Trophoblast cell (in vitro differentiated cells and primary cell): Measurements from ENCODE around the gene SLC25A41.
A peak's percentile ranks its signal among the peaks of the same experiment; 100 is the strongest.

Experiments
- DNase-seq, 2 donors: peaks; one replicate each; pipeline ENCODE4 v3.0.0-alpha.2; 2016
- H2AFZ ChIP-seq: 2 replicates; pipeline ENCODE4 v1.6.1; 2013; ENCODE audit warnings: low read length, moderate library complexity, mild to moderate bottlenecking; ENCODE audit not compliant: insufficient read depth, poor library complexity
- H2AK5ac ChIP-seq: 2 replicates; pipeline ENCODE4 v1.6.1; 2013; ENCODE audit warnings: mild to moderate bottlenecking, low read length
- H2BK120ac ChIP-seq: 2 replicates; pipeline ENCODE4 v1.6.1; 2013; ENCODE audit warnings: low read length, mild to moderate bottlenecking, moderate library complexity; ENCODE audit not compliant: insufficient read depth, poor library complexity
- H2BK12ac ChIP-seq: 2 replicates; pipeline ENCODE4 v1.6.1; 2013; ENCODE audit warnings: mild to moderate bottlenecking, low read length, moderate library complexity
- H2BK5ac ChIP-seq: 2 replicates; pipeline ENCODE4 v1.6.1; 2013; ENCODE audit warnings: low read length, low read depth, moderate library complexity, mild to moderate bottlenecking; ENCODE audit not compliant: poor library complexity
- H3K14ac ChIP-seq: 2 replicates; pipeline ENCODE4 v1.6.1; 2013; ENCODE audit warnings: mild to moderate bottlenecking, low read length
- H3K18ac ChIP-seq: 2 replicates; pipeline ENCODE4 v1.6.1; 2013; ENCODE audit warnings: mild to moderate bottlenecking, low read length
- H3K23ac ChIP-seq: 2 replicates; pipeline ENCODE4 v1.6.1; 2013; ENCODE audit warnings: low read length
- H3K27ac ChIP-seq: 2 replicates; pipeline ENCODE4 v1.5.1; 2013; ENCODE audit warnings: low read depth, mild to moderate bottlenecking, inconsistent platforms, low read length, moderate library complexity
- H3K27me3 ChIP-seq: 2 replicates; pipeline ENCODE4 v1.6.1; 2013; ENCODE audit warnings: inconsistent platforms, mild to moderate bottlenecking, low read length, moderate library complexity; ENCODE audit not compliant: insufficient read depth
- H3K36me3 ChIP-seq, 2 experiments: 1 replicate in 1 of 2; 2 replicates in 1 of 2; pipeline ENCODE4 v1.6.1; 2013; ENCODE audit warnings: low read length in 2 of 2, mild to moderate bottlenecking in 2 of 2, moderate library complexity in 1 of 2; ENCODE audit not compliant: insufficient read depth in 2 of 2, control insufficient read depth in 1 of 2
- H3K4ac ChIP-seq: 2 replicates; pipeline ENCODE4 v1.6.1; 2013; ENCODE audit warnings: low read depth, mild to moderate bottlenecking, low read length, moderate library complexity
- H3K4me1 ChIP-seq, 2 experiments: 1 replicate in 1 of 2; 2 replicates in 1 of 2; pipeline ENCODE4 v1.6.1; 2013; ENCODE audit warnings: low read length in 2 of 2, mild to moderate bottlenecking in 2 of 2, moderate library complexity in 1 of 2; ENCODE audit not compliant: insufficient read depth in 2 of 2, control insufficient read depth in 1 of 2
- H3K4me2 ChIP-seq: 2 replicates; pipeline ENCODE4 v1.6.1; 2013; ENCODE audit warnings: inconsistent platforms, mild to moderate bottlenecking, low read length, moderate library complexity
- H3K4me3 ChIP-seq: 2 replicates; pipeline ENCODE4 v1.5.1; 2013; ENCODE audit warnings: mild to moderate bottlenecking, low read depth, low read length, inconsistent platforms
- H3K79me1 ChIP-seq: one replicate; pipeline ENCODE4 v1.6.1; 2013; ENCODE audit warnings: low read length
- H3K79me2 ChIP-seq: 2 replicates; pipeline ENCODE4 v1.6.1; 2013; ENCODE audit warnings: low read length, mild to moderate bottlenecking; ENCODE audit not compliant: control insufficient read depth, insufficient read depth, poor library complexity
- H3K9ac ChIP-seq: 2 replicates; pipeline ENCODE4 v1.6.1; 2013; ENCODE audit warnings: mild to moderate bottlenecking, low read length
- H3K9me3 ChIP-seq: 2 replicates; pipeline ENCODE4 v1.6.1; 2013; ENCODE audit warnings: low read depth, mild to moderate bottlenecking, control low read depth, inconsistent platforms, low read length; ENCODE audit not compliant: insufficient read depth
- H4K12ac ChIP-seq: 2 replicates; pipeline ENCODE4 v1.6.1; 2013; ENCODE audit warnings: low read depth, mild to moderate bottlenecking, low read length, moderate library complexity
- H4K8ac ChIP-seq: 2 replicates; pipeline ENCODE4 v1.6.1; 2013; ENCODE audit warnings: low read depth, mild to moderate bottlenecking, low read length, moderate library complexity
- H4K91ac ChIP-seq: one replicate; pipeline ENCODE4 v1.6.1; 2013; ENCODE audit warnings: low read depth, mild to moderate bottlenecking, low read length, moderate library complexity
- WGBS: extraction: QIAGEN DNeasy Blood & Tissue Kit; methylation state at CpG from one replicate; pipeline ENCODE4 v1.1.7; 2013; ENCODE audit warnings: missing lambda C conversion rate; ENCODE audit not compliant: insufficient read length, insufficient coverage; ENCODE audit errors: extremely low coverage; 5-methylcytosine and 5-hydroxymethylcytosine counted together

Gene SLC25A41

DNA sequence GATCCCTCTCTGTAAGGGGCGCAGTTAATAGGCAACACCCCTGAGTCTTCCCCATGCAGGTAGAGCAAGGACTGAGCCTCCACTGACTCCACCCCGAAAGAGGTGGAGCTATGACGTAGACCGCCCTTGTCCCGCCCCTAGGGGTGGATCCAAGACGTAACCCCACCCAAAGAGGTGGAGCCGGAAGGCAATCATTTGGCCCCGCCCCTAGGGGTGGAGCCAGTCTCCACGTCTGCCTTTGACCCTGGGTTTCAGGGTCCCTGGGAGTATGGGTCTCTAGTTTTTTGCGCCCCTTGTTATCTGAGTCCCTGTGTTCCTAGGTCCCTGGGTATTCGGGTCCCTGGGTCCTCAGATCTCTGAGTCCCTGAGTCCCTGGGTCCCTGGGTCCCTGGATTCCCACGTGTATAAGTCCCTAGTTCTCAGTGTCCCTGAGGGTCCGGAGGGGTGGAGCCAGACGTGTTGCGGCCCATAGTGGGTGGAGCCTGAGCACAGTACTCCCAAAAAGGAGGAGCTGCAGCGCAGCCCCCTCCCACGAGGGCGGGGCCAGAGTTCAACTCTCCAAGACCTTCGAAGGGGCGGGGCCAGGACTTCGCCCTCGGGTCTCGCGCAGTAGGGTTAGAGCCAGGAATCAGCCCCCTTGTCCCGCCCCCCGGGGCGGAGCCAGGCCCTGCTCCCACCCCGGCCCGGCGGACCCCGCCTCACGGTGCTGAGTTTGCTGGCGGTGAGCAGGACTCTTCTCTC lies 42.8 kb upstream of the SLC25A41 start:
- peak in 1 of 2 donors; percentile 52 for DNase-seq
- H3K23ac ChIP-seq, result no peak overlapping the region

GRCh38 chr19:6475321-6476108 lies 42.0 kb upstream of the SLC25A41 start:
- Histone ChIP-seq H3K4me3 (peak overlapping the region; percentile 53), H3K79me1 (no peaks in the 10 kb centered on the region), H2AK5ac (no peak overlapping the region), H2BK120ac (no peak overlapping the region), H3K4ac (no peak overlapping the region), H3K23ac (no peak overlapping the region), H3K4me1 (peaks cover 10 to 14% of the 10 kb centered on the region in 2 experiments), H4K8ac (no peak overlapping the region), H3K36me3 (no peaks in the 10 kb centered on the region), H3K18ac (no peak overlapping the region), H3K27ac (no peak overlapping the region), H2AFZ (peak overlapping the region; percentile 23), H2BK12ac (no peak overlapping the region), H4K12ac (no peak overlapping the region), H3K14ac (no peak overlapping the region), H2BK5ac (no peak overlapping the region), H3K27me3 (no peaks in the 10 kb centered on the region), H3K9ac (no peak overlapping the region), H3K79me2 (no peaks in the 10 kb centered on the region), H3K4me2 (peak overlapping the region; percentile 49), H3K9me3 (peaks cover 9% of the 10 kb centered on the region), H4K91ac (no peak overlapping the region)
- WGBS, result no CpG with 5 or more reads among the region's 52 CpGs
- no peak for DNase-seq

More for the DNA sequence above, 42.8 kb upstream of the SLC25A41 start:
- H3K27me3 ChIP-seq, result no peaks in the 10 kb centered on the region
- no peak overlapping the region for H3K18ac ChIP-seq
- H2AK5ac ChIP-seq, result no peak overlapping the region
- no peak overlapping the region for H4K91ac ChIP-seq
- no peak overlapping the region for H3K4me3 ChIP-seq
- H3K27ac ChIP-seq, result no peak overlapping the region
- H3K4me2 ChIP-seq, result peak overlapping the region; percentile 64
- H3K9ac ChIP-seq, result no peak overlapping the region
- H2BK12ac ChIP-seq, result no peak overlapping the region
- no peak overlapping the region for H2BK120ac ChIP-seq
- H3K79me1 ChIP-seq, result no peaks in the 10 kb centered on the region
- WGBS, result no CpG with 5 or more reads among the region's 33 CpGs
- no peaks in the 10 kb centered on the region for H3K79me2 ChIP-seq
- H3K36me3 ChIP-seq, result no peaks in the 10 kb centered on the region
- H2AFZ ChIP-seq, result no peak overlapping the region
- no peak overlapping the region for H4K12ac ChIP-seq
- no peak overlapping the region for H3K4ac ChIP-seq
- H3K9me3 ChIP-seq, result peaks cover 11% of the 10 kb centered on the region
- H4K8ac ChIP-seq, result no peak overlapping the region
- H3K14ac ChIP-seq, result no peak overlapping the region
- no peak overlapping the region for H2BK5ac ChIP-seq
- H3K4me1 ChIP-seq, result peaks cover 10 to 14% of the 10 kb centered on the region in 2 experiments

DNA sequence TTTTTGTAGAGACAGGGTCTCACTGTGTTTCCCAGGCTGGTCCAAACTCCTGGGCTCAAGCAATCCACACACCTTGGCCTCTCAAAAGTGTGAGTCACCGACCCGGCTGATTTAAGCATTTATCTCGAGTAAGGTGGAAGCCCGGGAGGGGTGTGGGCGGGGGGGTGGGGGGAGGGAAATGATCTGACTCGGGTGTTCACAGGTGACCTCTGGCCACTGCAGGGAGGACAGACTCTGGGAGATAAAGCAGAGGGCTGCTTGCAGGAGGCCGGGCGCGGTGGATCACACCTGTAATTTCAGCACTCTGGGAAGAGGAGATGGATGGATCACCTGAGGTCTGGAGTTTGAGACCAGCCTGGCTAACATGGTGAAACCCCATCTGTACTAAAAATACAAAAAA lies 40.1 kb upstream of the SLC25A41 start:
- no peak overlapping the region for H2BK12ac ChIP-seq
- no peak overlapping the region for H4K12ac ChIP-seq
- H4K8ac ChIP-seq, result no peak overlapping the region
- H2BK120ac ChIP-seq, result no peak overlapping the region
- H2AFZ ChIP-seq, result no peak overlapping the region
- H4K91ac ChIP-seq, result no peak overlapping the region
- no peak overlapping the region for H3K4me2 ChIP-seq
- no peak overlapping the region for H3K27ac ChIP-seq
- H3K4ac ChIP-seq, result no peak overlapping the region
- no peaks in the 10 kb centered on the region for H3K79me2 ChIP-seq
- DNase-seq, result peak; percentile 14 to 32
- H3K18ac ChIP-seq, result no peak overlapping the region
- no peaks in the 10 kb centered on the region for H3K79me1 ChIP-seq
- no CpG with 5 or more reads among the region's 9 CpGs for WGBS
- H3K9ac ChIP-seq, result no peak overlapping the region
- no peak overlapping the region for H3K23ac ChIP-seq
- no peaks in the 10 kb centered on the region for H3K27me3 ChIP-seq
- peaks cover 10 to 14% of the 10 kb centered on the region in 2 experiments for H3K4me1 ChIP-seq
- H3K4me3 ChIP-seq, result no peak overlapping the region
- no peak overlapping the region for H2BK5ac ChIP-seq
- peaks cover 9% of the 10 kb centered on the region for H3K9me3 ChIP-seq
- H3K14ac ChIP-seq, result no peak overlapping the region
- H3K36me3 ChIP-seq, result no peaks in the 10 kb centered on the region
- no peak overlapping the region for H2AK5ac ChIP-seq

DNA sequence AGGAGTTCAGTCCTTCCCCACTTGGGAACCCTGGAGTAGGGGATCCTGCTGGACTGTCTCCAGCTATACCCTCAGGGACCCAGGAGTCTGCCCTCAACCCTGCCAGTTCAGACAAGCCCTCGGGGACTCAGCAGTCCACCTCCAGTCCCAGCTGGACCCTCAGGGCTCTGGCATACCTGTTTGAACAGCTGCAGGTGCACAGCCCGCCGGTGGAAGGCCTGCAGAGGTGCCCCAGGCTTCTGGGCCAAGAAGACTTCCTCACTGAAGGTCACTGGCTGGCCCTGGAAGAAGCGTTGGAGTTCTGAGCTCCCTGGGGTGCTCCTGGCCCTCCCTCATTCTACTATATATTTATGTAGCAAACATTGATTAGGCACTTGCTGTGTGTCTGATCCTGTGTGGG lies 39.1 kb upstream of the SLC25A41 start:
- H3K79me1 ChIP-seq, result no peaks in the 10 kb centered on the region
- H2BK120ac ChIP-seq, result no peak overlapping the region
- H2AFZ ChIP-seq, result no peak overlapping the region
- peaks cover 10 to 14% of the 10 kb centered on the region in 2 experiments for H3K4me1 ChIP-seq
- H3K23ac ChIP-seq, result no peak overlapping the region
- no peak overlapping the region for H3K4ac ChIP-seq
- peak; percentile 54 to 61 for DNase-seq
- H2AK5ac ChIP-seq, result no peak overlapping the region
- H3K4me2 ChIP-seq, result no peak overlapping the region
- WGBS, result no CpG with 5 or more reads among the region's 4 CpGs
- H4K8ac ChIP-seq, result no peak overlapping the region
- H4K12ac ChIP-seq, result no peak overlapping the region
- H3K18ac ChIP-seq, result no peak overlapping the region
- H3K27me3 ChIP-seq, result no peaks in the 10 kb centered on the region
- H3K27ac ChIP-seq, result no peak overlapping the region
- H3K9me3 ChIP-seq, result peaks cover 9% of the 10 kb centered on the region
- H4K91ac ChIP-seq, result no peak overlapping the region
- H3K36me3 ChIP-seq, result peaks cover 0 to 5% of the 10 kb centered on the region in 2 experiments
- H2BK12ac ChIP-seq, result no peak overlapping the region
- H3K4me3 ChIP-seq, result no peak overlapping the region
- no peaks in the 10 kb centered on the region for H3K79me2 ChIP-seq
- H3K9ac ChIP-seq, result no peak overlapping the region
- no peak overlapping the region for H3K14ac ChIP-seq
- H2BK5ac ChIP-seq, result no peak overlapping the region
